H9 (cell line): ENCODE data around the gene COL8A2. TPM values are rescaled to one million over a fixed set of nuclear protein-coding genes. Genes with fewer than 3 reads are reported as not detected.

ENCODE experiments used
- DNase-seq: peaks from one replicate; pipeline ENCODE4 v3.0.0-alpha.2; 2017
- H2AFZ ChIP-seq: one replicate; pipeline ENCODE4 v1.6.1; 2013; ENCODE audit warnings: mild to moderate bottlenecking, low read length, control low read depth, moderate library complexity
- H2AK5ac ChIP-seq: 2 replicates; pipeline ENCODE4 v1.6.1; 2013; ENCODE audit warnings: low read length, control low read depth, mixed read lengths; ENCODE audit not compliant: insufficient read length
- H2BK120ac ChIP-seq: one replicate; pipeline ENCODE4 v1.6.1; 2013; ENCODE audit warnings: low read depth, mild to moderate bottlenecking, low read length, control low read depth, inconsistent platforms; ENCODE audit not compliant: poor library complexity, severe bottlenecking
- H2BK12ac ChIP-seq: 2 replicates; pipeline ENCODE4 v1.6.1; 2013; ENCODE audit warnings: low read length, control low read depth, mixed read lengths, low read depth; ENCODE audit not compliant: insufficient read length
- H2BK15ac ChIP-seq: 2 replicates; pipeline ENCODE4 v1.6.1; 2013; ENCODE audit warnings: low read depth, low read length, control low read depth
- H2BK20ac ChIP-seq: one replicate; pipeline ENCODE4 v1.6.1; 2013; ENCODE audit warnings: low read depth, mild to moderate bottlenecking, low read length, control low read depth, inconsistent platforms; ENCODE audit not compliant: poor library complexity, severe bottlenecking
- H2BK5ac ChIP-seq: 2 replicates; pipeline ENCODE4 v1.6.1; 2013; ENCODE audit warnings: low read length, control low read depth, mixed read lengths; ENCODE audit not compliant: insufficient read length
- H3K14ac ChIP-seq: 2 replicates; pipeline ENCODE4 v1.6.1; 2013; ENCODE audit warnings: low read length, control low read depth; ENCODE audit not compliant: insufficient read depth
- H3K18ac ChIP-seq: 2 replicates; pipeline ENCODE4 v1.6.1; 2013; ENCODE audit warnings: low read depth, mild to moderate bottlenecking, mixed read lengths, low read length, control low read depth; ENCODE audit not compliant: insufficient read length
- H3K23ac ChIP-seq: 2 replicates; pipeline ENCODE4 v1.6.1; 2013; ENCODE audit warnings: low read length, control low read depth, mixed read lengths, low read depth; ENCODE audit not compliant: insufficient read length
- H3K23me2 ChIP-seq: 2 replicates; pipeline ENCODE4 v1.6.1; 2013; ENCODE audit warnings: low read depth, mild to moderate bottlenecking, mixed read lengths, low read length, control low read depth; ENCODE audit not compliant: insufficient read length, poor library complexity, severe bottlenecking
- H3K27ac ChIP-seq: 2 replicates; pipeline ENCODE4 v1.5.1; 2013; ENCODE audit warnings: low read length, control low read depth, mixed read lengths, low read depth; ENCODE audit not compliant: insufficient read length
- H3K27me3 ChIP-seq: 2 replicates; pipeline ENCODE4 v1.6.1; 2013; ENCODE audit warnings: low read length, control low read depth, inconsistent platforms; ENCODE audit not compliant: insufficient read depth
- H3K4ac ChIP-seq: 2 replicates; pipeline ENCODE4 v1.6.1; 2013; ENCODE audit warnings: low read depth, mild to moderate bottlenecking, control low read depth, inconsistent platforms, low read length, moderate library complexity
- H3K4me1 ChIP-seq: 2 replicates; pipeline ENCODE4 v1.6.1; 2013; ENCODE audit warnings: low read length, control low read depth, inconsistent platforms; ENCODE audit not compliant: insufficient read depth
- H3K4me2 ChIP-seq: 2 replicates; pipeline ENCODE4 v1.6.1; 2013; ENCODE audit warnings: low read length, control low read depth, mixed read lengths; ENCODE audit not compliant: insufficient read length, insufficient read depth
- H3K56ac ChIP-seq: 2 replicates; pipeline ENCODE4 v1.6.1; 2013; ENCODE audit warnings: low read depth, mild to moderate bottlenecking, mixed read lengths, low read length, control low read depth; ENCODE audit not compliant: insufficient read length
- H3K79me1 ChIP-seq: 2 replicates; pipeline ENCODE4 v1.6.1; 2013; ENCODE audit warnings: low read depth, mild to moderate bottlenecking, moderate library complexity, low read length, control low read depth, inconsistent platforms; ENCODE audit not compliant: insufficient read depth, poor library complexity, severe bottlenecking
- H3K79me2 ChIP-seq: 2 replicates; pipeline ENCODE4 v1.6.1; 2013; ENCODE audit warnings: low read length, control low read depth, inconsistent platforms; ENCODE audit not compliant: insufficient read depth
- H3K9ac ChIP-seq: 2 replicates; pipeline ENCODE4 v1.6.1; 2013; ENCODE audit warnings: low read length, control low read depth, mixed read lengths; ENCODE audit not compliant: insufficient read length; ENCODE audit errors: extremely low read depth
- H3K9me3 ChIP-seq: one replicate; pipeline ENCODE4 v1.6.1; 2013; ENCODE audit warnings: low read depth, low read length, inconsistent platforms; ENCODE audit not compliant: control insufficient read depth
- H3T11ph ChIP-seq: one replicate; pipeline ENCODE4 v1.6.1; 2013; ENCODE audit warnings: mild to moderate bottlenecking, low read length, control low read depth, inconsistent platforms
- H4K20me1 ChIP-seq: one replicate; pipeline ENCODE4 v1.6.1; 2013; ENCODE audit not compliant: control insufficient read depth, insufficient read length, insufficient read depth
- H4K5ac ChIP-seq: 2 replicates; pipeline ENCODE4 v1.6.1; 2013; ENCODE audit warnings: low read depth, mild to moderate bottlenecking, mixed read lengths, low read length, control low read depth; ENCODE audit not compliant: insufficient read length
- H4K8ac ChIP-seq: replicated peaks from 2 replicates; pipeline ENCODE4 v1.6.1; 2013; ENCODE audit warnings: low read length, control low read depth, mixed read lengths, low read depth; ENCODE audit not compliant: insufficient read length
- H4K91ac ChIP-seq: 2 replicates; pipeline ENCODE4 v1.6.1; 2013; ENCODE audit warnings: low read depth, mild to moderate bottlenecking, moderate library complexity, mixed read lengths, low read length, control low read depth; ENCODE audit not compliant: insufficient read length
- H3K27ac Mint-ChIP-seq, 3 experiments: 2 replicates in 2 of 3; 3 replicates in 1 of 3; pipeline ENCODE4 v1.8.0; 2020 to 2021; ENCODE audit warnings: mixed read lengths in 3 of 3, mild to moderate bottlenecking in 1 of 3, moderate library complexity in 1 of 3
- H3K27me3 Mint-ChIP-seq: 2 replicates; pipeline ENCODE4 v1.8.0; 2021; ENCODE audit warnings: low read depth, mild to moderate bottlenecking, moderate library complexity, mixed read lengths
- H3K36me3 Mint-ChIP-seq, 3 experiments: 2 replicates in 2 of 3; 3 replicates in 1 of 3; pipeline ENCODE4 v1.8.0; 2020 to 2021; ENCODE audit warnings: low read depth in 3 of 3, mixed read lengths in 3 of 3; ENCODE audit not compliant: insufficient read depth in 1 of 3
- H3K4me1 Mint-ChIP-seq, 2 experiments: 2 replicates each; pipeline ENCODE4 v1.8.0; 2020; ENCODE audit warnings: mixed read lengths in 2 of 2
- H3K4me3 Mint-ChIP-seq, 2 experiments: 2 replicates in 1 of 2; 3 replicates in 1 of 2; pipeline ENCODE4 v1.8.0; 2020 to 2021; ENCODE audit warnings: mild to moderate bottlenecking in 2 of 2, mixed read lengths in 2 of 2, moderate library complexity in 1 of 2
- H3K9me3 Mint-ChIP-seq, 2 experiments: 2 replicates in 1 of 2; 3 replicates in 1 of 2; pipeline ENCODE4 v1.8.0; 2020; ENCODE audit warnings: mild to moderate bottlenecking in 2 of 2, mixed read lengths in 2 of 2, moderate library complexity in 1 of 2
- CTCF ChIP-seq: fragments of 200-600 bp; sonication (generic); conservative IDR thresholded peaks from 3 replicates; pipeline ENCODE4 v1.8.0; 2021; ENCODE audit warnings: antibody characterized with exemption, mild to moderate bottlenecking
- WGBS: extraction: QIAGEN DNeasy Blood & Tissue Kit; methylation state at CpG from one replicate; pipeline ENCODE4 v1.1.7; 2013; ENCODE audit warnings: missing lambda C conversion rate, low lambda C conversion rate, mixed read lengths; ENCODE audit not compliant: insufficient read length; ENCODE audit errors: extremely low coverage; 5-methylcytosine and 5-hydroxymethylcytosine counted together
- total RNA-seq: library from RNA; stranded (reverse); gene quantifications from 2 replicates; pipeline ENCODE4 v1.2.1, GENCODE V29; 2021

Gene COL8A2
- total RNA-seq, 1 experiment from 2014 or later = 1.5 TPM

DNA sequence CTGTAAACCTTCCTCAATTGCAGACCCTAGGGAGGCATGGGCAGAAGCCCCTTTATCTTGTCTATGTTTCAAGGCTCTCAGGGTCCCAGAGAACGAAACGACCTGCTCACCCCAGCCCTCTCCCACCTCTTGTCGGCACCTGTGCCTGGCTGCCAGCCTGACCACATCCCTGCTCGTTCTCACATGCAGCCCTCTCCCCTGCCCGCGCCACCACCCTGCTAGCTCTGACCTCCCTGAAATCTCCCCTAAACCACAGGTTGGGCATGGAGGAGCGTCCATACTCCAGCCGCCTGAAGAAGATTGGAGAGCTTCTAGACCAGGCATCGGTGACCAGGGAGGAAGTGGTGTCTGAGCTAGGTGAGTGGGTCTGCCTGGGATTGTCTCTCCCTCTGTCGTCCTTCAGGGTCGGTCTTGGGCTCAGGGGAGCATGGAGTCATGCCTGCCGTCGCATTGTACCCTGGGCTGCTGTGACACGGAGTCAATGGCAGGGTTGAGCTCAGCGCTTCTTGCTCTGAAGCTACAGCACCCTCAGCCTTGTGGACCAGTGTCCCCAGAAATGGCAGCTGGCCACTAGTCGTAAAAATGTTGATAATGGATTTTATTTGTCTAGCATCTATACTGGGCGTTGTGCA, 32.7 kb downstream of the COL8A2 start:
- no peak overlapping the region for H2BK120ac ChIP-seq
- no peaks in the 10 kb centered on the region for H4K20me1 ChIP-seq
- no peaks in the 10 kb centered on the region; a peak in 1 of 5 replicates for H3K9me3 Mint-ChIP-seq
- H3K14ac ChIP-seq = no peak overlapping the region
- no peak overlapping the region for H3K4me3 Mint-ChIP-seq
- no peak overlapping the region for H4K5ac ChIP-seq
- no peak overlapping the region for H2AK5ac ChIP-seq
- no peaks in the 10 kb centered on the region for H3K79me1 ChIP-seq
- H2BK20ac ChIP-seq = no peak overlapping the region
- no peaks in the 10 kb centered on the region for H3K27me3 Mint-ChIP-seq
- no peak overlapping the region for H3K23ac ChIP-seq
- no peak overlapping the region for H3K18ac ChIP-seq
- H3K23me2 ChIP-seq = peaks cover 6% of the 10 kb centered on the region
- no peak overlapping the region for H2BK5ac ChIP-seq
- DNase-seq = no peak
- H4K8ac ChIP-seq = no peak overlapping the region
- H3K4ac ChIP-seq = no peak overlapping the region
- no peak overlapping the region for H2BK15ac ChIP-seq
- H3K4me1 ChIP-seq = no peaks in the 10 kb centered on the region
- H3K56ac ChIP-seq = no peak overlapping the region
- H3K27ac Mint-ChIP-seq = no peak overlapping the region
- no peak overlapping the region for H3K27ac ChIP-seq
- peaks cover 21 to 46% (median 40%) of the 10 kb centered on the region in 3 experiments; a peak in 6 of 7 replicates for H3K36me3 Mint-ChIP-seq
- no peak overlapping the region for H3T11ph ChIP-seq
- H3K9me3 ChIP-seq = no peaks in the 10 kb centered on the region
- H4K91ac ChIP-seq = no peak overlapping the region
- H3K4me2 ChIP-seq = no peak overlapping the region
- no peak overlapping the region for H2AFZ ChIP-seq
- peaks cover 2% of the 10 kb centered on the region; the same call in 1 of the 2 replicates for H3K79me2 ChIP-seq
- H2BK12ac ChIP-seq = no peak overlapping the region
- H3K4me1 Mint-ChIP-seq = peaks cover 18 to 21% of the 10 kb centered on the region in 2 experiments
- H3K9ac ChIP-seq = no peak overlapping the region
- no CpG with 5 or more reads among the region's 17 CpGs for WGBS
- H3K27me3 ChIP-seq = no peaks in the 10 kb centered on the region
- TF ChIP-seq CTCF = no peak
